ENCODE results near the gene MYEOV.

MYEOV gene

DNA sequence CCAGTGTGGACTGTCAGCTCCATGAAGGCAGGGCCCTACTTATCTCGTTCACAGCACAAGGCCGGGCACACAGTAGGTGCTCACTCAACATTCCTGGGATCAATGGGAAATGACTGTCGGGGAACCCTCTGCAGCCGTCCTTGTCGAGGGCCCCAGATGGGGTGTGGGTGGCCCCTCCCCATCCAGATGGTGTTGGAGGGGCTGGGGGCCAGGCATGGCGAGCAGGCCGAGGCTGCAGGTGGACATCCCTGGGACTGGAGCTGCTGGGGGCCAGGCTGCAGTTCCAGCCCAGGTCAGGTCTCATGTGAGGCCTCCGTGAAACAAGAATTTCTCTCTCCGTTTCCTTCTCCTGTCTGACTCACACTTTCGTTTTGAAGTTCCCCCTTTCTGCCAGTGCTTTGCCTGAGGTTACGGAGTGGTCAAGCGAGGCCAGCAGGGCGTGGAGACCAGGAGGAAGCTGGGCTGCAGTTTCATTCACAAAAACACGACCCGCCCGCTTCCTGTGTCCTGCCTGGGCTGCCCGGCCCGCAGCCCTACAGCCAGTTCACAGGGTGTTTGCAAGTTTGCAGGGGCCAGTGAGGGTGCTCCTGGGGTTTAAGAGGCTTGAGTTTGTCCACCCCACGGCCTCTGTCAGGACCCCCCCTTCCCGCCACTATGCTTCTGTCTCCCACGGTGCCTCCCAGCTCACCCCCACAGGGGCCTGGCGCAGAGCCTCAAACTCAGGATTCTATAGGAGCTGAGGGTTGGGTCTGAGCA, 4.5 kb downstream of the MYEOV start:
- TF ChIP-seq, protein P1, sequence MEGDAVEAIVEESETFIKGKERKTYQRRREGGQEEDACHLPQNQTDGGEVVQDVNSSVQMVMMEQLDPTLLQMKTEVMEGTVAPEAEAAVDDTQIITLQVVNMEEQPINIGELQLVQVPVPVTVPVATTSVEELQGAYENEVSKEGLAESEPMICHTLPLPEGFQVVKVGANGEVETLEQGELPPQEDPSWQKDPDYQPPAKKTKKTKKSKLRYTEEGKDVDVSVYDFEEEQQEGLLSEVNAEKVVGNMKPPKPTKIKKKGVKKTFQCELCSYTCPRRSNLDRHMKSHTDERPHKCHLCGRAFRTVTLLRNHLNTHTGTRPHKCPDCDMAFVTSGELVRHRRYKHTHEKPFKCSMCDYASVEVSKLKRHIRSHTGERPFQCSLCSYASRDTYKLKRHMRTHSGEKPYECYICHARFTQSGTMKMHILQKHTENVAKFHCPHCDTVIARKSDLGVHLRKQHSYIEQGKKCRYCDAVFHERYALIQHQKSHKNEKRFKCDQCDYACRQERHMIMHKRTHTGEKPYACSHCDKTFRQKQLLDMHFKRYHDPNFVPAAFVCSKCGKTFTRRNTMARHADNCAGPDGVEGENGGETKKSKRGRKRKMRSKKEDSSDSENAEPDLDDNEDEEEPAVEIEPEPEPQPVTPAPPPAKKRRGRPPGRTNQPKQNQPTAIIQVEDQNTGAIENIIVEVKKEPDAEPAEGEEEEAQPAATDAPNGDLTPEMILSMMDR (conservative IDR thresholded peaks at IDR 0.05; ENCODE audit: low read depth, low read length), result no peak
- no peak for DNase-seq (ENCODE audit: low read depth)
- no peak overlapping the region for H3K4me3 ChIP-seq (ENCODE audit: low read length)

DNA sequence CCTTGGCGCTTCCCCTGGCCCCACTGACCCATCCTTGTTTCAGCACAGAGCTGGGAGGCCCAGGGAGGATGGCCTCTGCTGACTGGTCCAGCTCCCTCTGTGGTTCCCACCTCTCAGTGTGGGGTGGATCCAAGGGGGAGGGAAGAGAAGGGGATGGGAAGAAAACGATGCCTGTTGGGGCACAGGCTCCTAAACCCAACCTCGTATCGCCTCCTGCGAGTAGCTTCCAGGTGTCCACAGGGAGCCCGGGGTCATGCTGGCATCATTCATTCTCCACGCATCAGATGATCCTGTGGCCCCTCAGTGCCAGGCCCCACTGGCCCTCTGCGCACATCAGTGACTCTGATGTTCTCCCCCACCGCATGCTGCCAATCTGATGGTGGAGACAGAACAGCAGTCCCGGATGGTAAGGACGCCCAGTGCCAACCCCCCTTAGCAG, 5.1 kb downstream of the MYEOV start:
- H3K4me3 ChIP-seq (ENCODE audit: low read length), result no peak overlapping the region
- TF ChIP-seq, protein P1 (conservative IDR thresholded peaks at IDR 0.05; ENCODE audit: low read depth, low read length), result no peak
- no peak for DNase-seq (ENCODE audit: low read depth)

DNA sequence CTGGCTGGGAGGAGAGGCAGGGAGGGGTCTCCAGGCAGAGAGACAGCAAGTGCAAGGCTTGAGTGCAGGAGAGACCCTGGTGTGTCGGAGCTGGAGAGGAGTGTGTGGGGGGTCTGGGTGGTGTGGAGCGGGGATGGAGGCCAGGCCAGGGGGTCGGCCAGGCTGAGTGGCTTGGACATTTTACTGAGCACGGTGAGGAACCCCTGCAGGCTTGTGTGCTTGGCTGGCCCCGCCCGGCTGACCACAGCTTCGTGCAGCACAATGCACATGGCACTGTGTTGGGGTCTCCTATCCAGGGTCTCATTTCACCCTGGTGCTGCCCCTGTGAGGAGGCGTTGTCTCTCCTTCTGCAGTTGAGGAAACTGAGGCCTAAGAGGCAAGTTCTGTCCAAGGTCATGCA, 5.6 kb downstream of the MYEOV start:
- TF ChIP-seq, protein P1 (conservative IDR thresholded peaks at IDR 0.05; ENCODE audit: low read depth, low read length), result no peak
- DNase-seq (ENCODE audit: low read depth), result no peak
- H3K4me3 ChIP-seq (ENCODE audit: low read length), result no peak overlapping the region

DNA sequence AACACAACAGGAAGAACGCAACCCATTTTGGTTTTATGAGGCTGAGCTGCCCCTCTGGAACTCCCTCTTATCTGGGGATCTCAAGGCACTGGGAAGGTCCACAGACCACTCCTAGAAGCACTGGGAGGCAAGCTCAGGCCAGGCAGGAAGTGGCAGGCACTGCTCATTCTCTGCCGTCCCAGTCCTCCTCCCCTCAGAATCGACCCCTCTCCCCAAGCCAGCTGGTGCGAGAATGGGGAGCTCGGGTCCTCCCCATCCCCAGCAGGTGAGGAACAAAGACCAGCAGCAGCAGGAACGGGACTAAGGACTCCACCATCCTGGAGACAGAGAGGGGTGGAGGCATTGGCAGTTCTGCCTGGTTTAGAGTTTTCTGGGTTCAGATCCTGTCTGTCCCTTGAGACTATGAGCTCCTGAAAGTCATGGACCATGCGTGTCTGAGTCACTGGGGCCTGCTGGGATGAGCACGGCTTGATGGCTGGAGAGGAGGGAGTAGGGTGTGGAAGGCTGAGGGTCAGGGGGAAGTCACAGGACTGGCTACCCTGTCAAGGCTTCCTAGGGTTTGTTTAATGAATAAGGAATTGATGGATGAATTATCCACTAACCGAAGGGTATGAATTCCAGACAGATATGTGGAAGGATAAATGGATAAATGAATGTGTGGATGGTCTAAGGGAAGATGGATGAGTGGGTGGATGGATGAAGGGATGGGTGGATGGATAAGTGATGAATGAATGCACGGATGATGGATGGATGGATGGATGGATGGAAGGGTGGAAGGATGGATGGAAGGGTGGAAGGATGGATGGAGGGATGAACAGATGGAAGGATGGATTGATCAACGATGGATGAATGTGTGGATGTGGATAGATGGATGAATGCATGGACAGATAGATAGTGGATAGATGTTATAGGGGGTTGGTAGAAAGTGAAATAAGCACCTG, 6.4 kb downstream of the MYEOV start:
- no peak overlapping the region for H3K4me3 ChIP-seq (ENCODE audit: low read length)
- no peak for DNase-seq (ENCODE audit: low read depth)
- TF ChIP-seq, protein P1 (conservative IDR thresholded peaks at IDR 0.05; ENCODE audit: low read depth, low read length), result no peak

DNA sequence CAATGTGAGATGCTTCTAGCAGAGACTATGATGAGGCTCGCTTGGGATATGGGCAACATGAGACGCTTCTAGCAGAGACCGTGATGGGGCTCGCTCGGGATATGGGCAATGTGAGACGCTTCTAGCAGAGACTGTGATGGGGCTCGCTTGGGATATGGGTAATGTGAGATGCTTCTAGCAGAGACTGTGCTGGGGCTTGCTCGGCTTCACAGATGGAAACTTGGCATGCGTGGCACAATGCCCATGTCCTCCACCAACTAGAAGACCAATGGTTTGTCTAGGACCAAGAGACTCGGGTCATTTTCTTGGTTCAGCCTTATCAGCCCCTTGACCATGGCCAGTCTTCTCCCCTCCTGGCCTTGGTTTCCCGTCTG, 7.1 kb downstream of the MYEOV start:
- TF ChIP-seq, protein P1 (conservative IDR thresholded peaks at IDR 0.05; ENCODE audit: low read depth, low read length), result no peak
- no peak overlapping the region for H3K4me3 ChIP-seq (ENCODE audit: low read length)
- no peak for DNase-seq (ENCODE audit: low read depth)

DNA sequence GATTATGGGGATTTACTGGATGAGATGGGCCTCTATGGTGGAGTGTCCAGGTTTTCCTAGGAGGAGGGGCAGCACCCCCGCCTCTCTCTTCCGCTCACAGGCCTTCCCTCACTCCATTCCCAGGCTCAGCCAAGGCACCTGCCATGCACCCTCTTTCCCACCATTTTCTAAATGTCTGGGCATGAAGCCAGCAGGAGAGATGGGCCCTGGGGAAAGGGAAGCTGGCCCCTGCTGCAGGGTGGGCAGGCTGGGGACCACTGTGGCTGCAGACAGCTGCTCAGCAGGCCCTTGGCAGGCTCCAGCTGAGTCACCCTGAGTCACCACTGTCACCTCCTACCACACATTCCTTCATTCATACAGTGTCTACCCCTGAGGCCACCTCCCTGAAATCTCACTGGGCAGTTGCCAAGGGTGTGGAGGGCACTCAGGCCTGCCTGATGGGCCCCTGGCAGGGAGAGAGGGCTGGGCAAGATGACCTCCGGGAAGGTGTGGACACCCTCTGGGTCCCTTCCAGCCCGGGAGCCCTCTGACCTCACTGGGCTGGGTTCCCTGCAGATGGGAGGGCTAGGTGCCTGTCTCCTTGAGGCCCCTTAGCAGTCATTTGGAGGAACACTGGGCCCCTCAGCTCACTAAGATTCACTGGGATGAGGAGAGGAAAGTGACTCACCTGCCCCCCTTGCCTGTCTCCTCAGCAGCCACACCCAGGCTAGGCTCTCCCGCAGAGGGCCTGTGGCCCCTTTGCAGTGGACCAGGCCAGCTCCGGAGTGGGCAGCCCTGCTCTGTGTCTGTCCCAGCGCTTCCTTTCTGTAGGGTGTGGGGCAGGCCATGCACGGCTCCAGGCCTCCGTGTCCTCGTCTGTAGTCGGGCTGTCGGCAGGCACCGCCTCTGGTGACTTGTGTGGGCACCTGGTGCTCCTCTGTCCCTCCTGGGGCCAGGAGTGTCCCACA, 7.8 kb downstream of the MYEOV start:
- TF ChIP-seq, protein P1 (conservative IDR thresholded peaks at IDR 0.05; ENCODE audit: low read depth, low read length), result no peak
- no peak overlapping the region for H3K4me3 ChIP-seq (ENCODE audit: low read length)
- no peak for DNase-seq (ENCODE audit: low read depth)

All from retinal pigment epithelial cell (primary cell).